Stimulated activated CD4-positive, alpha-beta T cell treated with anti-CD3 and anti-CD28 coated beads, TNF-alpha, amount 100 ng/mL, for 4 hours (primary cell): ENCODE data around the gene PLCB2.

Experiments
- DNase-seq, 3 experiments: peaks; one replicate each; pipeline ENCODE4 v3.0.0-alpha.2; 2020; ENCODE audit warnings: low read depth in 3 of 3

The PLCB2 gene

GRCh38 chr15:40340038-40340739 lies 32.5 kb upstream of the PLCB2 start:
- no peak for DNase-seq

GRCh38 chr15:40339621-40339945 lies 31.8 kb upstream of the PLCB2 start:
- no peak for DNase-seq

- no peak for DNase-seq
These were observed 31.3 kb upstream of the PLCB2 start for GRCh38 chr15:40338921-40339620.

GRCh38 chr15:40338041-40338657 lies 30.4 kb upstream of the PLCB2 start:
- peak; percentile 61 to 65 (median 64) for DNase-seq

GRCh38 chr15:40337597-40337996 lies 29.9 kb upstream of the PLCB2 start:
- DNase-seq = no peak

- DNase-seq = no peak
These were observed 29.0 kb upstream of the PLCB2 start for GRCh38 chr15:40336744-40337122.

GRCh38 chr15:40335938-40336743 lies 28.4 kb upstream of the PLCB2 start:
- no peak for DNase-seq

GRCh38 chr15:40334941-40335795 lies 27.4 kb upstream of the PLCB2 start:
- DNase-seq = no peak

GRCh38 chr15:40334541-40334940 lies 26.8 kb upstream of the PLCB2 start:
- no peak for DNase-seq

- DNase-seq = no peak
These were observed 26.3 kb upstream of the PLCB2 start for GRCh38 chr15:40333922-40334492.

GRCh38 chr15:40332113-40332781 lies 24.5 kb upstream of the PLCB2 start:
- DNase-seq = no peak

- DNase-seq = no peak
These were observed 23.9 kb upstream of the PLCB2 start for GRCh38 chr15:40331637-40332036.

GRCh38 chr15:40331026-40331425 lies 23.3 kb upstream of the PLCB2 start:
- no peak for DNase-seq

- no peak for DNase-seq
These were observed 22.7 kb upstream of the PLCB2 start for GRCh38 chr15:40330368-40330836.

- no peak for DNase-seq
These were observed 22.1 kb upstream of the PLCB2 start for GRCh38 chr15:40329804-40330203.

GRCh38 chr15:40328751-40329150 lies 21.0 kb upstream of the PLCB2 start:
- DNase-seq = no peak

GRCh38 chr15:40328176-40328575 lies 20.4 kb upstream of the PLCB2 start:
- DNase-seq = no peak

- DNase-seq = no peak
These were observed 19.7 kb upstream of the PLCB2 start for GRCh38 chr15:40327457-40327856.

GRCh38 chr15:40325700-40326099 lies 18.0 kb upstream of the PLCB2 start:
- no peak for DNase-seq

- DNase-seq = no peak
These were observed 17.5 kb upstream of the PLCB2 start for GRCh38 chr15:40325188-40325587.
